HG03521 (cell line): ENCODE data around the gene PCBP3.

Experiments
- ATAC-seq: cut with Tn5 transposase; IDR thresholded peaks from one replicate; pipeline ENCODE4 v1.9.1; 2021; ENCODE audit warnings: mild to moderate bottlenecking, moderate library complexity; ENCODE audit not compliant: unreplicated experiment

The PCBP3 gene

DNA sequence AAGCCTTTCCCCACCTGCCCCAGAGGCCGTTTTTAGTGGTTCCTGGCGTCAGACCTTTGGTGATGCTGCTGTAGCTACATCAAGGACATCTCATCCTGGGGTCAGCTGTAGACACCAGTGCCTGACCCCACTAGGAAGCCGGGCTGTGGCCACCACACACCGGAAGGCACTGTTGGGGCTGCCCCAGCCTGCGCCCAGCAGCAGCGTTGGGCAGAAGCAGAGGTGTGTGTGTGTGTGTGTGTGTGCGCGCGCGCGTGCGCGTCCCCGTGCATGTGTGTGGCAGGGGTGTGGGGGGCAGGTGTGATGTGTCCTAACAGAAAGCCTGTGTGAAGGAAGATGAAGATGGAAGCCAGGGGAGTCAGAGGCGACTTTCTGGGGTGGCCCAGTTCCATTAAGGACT, 276.1 kb downstream of the PCBP3 start:
- no peak for ATAC-seq

- ATAC-seq, result no peak
Measured at GRCh38 chr21:45920824-45921600, 277.5 kb downstream of the PCBP3 start.

DNA sequence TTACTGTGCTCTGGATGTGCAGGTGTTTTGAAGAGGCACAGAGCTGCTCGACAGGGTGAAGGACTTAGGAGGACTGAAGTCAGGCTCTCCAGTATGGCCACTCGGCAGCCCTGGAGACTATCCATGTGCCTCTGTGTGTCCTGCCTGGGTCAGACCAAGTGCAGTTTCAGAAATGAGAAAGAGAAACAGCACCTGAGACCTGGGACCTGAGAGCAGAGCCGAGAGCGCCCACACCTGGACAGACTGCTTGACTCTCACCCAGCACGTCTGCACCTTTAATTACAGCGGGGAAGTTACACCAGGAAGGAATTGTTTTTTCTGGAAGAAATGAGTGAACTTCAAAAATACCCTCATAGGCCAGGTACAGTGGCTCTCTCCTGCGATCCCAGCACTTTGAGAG, 278.4 kb downstream of the PCBP3 start:
- ATAC-seq, result no peak

- no peak for ATAC-seq
Measured at GRCh38 chr21:45922648-45923047, 279.1 kb downstream of the PCBP3 start.

DNA sequence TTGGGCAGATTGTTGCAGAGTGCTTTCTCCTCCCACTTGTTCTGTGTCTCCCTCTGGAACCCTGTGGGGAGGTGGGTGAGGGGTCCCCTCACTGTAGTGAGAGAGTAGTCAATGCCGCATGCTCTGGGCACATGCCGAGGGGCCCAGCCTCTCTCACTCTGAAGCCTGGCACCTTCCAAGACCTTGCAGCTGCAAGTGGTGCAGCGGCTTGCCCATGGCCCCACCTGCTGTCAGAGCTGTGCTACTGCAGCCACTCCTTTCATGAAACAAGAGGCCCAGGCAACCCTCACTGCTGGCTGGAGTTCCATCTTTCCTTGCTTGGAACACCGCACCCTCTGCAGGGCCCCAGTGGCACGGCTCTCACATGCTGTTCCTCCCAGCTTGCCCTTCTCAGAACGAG, 279.6 kb downstream of the PCBP3 start:
- ATAC-seq, result no peak

DNA sequence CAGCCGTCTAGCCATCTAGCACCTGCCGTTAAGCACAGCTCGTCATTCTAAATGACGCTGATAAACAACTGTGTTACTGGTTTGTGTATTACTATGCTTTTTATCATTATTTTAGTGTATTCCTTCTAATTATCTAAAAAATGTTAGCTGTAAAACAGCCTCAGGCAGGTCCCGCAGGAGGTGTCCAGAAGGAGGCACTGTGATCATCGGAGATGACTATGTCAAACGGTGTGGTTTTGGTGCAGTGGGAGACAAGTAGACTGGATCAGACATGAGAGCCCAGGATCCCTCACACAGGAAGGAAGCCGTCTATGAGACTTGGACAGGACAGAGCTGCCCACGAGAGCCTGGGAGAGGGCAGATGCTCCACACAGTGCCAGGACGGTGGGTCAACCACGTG, 282.8 kb downstream of the PCBP3 start:
- ATAC-seq, result no peak

DNA sequence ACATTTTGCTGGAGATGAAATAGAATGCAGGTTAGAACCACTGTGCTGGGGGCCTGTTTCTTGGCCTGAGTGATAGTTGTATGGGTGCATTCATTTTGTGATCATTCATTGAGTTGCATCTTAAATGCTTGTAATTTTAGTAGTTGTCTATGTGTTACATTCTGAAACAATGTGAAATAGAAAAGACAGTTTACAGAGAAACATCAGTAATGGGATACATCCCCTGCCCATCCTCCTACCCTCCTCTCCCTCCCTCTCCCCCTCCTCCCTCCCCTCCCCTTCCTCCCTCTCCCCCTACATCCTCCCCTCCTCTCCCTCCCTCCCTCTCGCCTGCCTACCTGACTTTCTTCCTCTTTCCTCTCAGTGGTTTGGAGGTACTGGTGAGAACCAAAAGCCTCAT, 283.5 kb downstream of the PCBP3 start:
- ATAC-seq, result no peak

- no peak for ATAC-seq
Measured at GRCh38 chr21:45927851-45928850, 284.6 kb downstream of the PCBP3 start.

DNA sequence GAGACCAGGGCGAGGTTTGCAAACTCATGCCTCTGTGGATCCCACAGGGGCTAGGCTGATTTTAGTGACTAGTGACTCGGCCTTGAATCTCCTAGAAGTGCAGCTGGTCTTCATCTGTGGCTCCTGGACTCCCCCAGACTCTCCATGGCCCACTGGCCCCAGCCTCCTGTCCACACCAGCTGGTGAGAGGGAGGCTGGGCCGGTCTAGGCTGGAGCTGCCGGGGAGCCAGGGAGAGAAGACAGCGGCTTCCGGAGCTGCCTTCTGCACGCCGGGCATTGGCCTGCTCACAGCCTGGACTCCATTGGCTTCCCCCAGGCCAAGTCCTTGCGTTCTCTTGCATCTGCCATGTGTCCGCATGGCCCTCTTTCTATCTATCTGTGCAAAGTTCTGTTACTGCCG, 285.9 kb downstream of the PCBP3 start:
- no peak for ATAC-seq

DNA sequence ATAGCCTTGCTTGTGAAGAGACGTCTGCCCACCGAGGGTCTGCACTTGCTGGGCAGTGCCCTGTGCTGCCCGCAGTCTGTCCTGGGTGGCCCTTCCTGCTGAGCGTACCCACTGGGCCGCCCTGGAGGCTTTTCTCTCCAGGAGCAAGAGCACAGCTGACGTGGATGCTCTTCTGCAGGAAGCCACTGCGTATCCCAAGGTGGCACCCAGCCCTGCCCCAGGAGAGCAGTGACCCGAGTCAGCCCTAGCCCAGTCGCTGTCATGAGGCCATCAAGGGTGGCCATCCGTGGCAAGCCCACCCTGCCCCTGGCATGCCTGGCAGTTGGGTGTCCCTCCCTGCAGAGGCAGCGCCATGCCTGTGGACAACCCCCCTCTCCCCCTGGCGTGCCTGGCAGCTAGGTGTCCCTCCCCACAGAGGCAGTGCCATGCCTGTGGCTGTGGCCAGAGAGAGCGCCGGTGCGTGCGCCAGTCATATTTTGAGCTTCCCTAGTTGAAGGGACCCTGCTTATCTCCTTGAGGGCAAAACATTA, 286.8 kb downstream of the PCBP3 start:
- ATAC-seq, result no peak

DNA sequence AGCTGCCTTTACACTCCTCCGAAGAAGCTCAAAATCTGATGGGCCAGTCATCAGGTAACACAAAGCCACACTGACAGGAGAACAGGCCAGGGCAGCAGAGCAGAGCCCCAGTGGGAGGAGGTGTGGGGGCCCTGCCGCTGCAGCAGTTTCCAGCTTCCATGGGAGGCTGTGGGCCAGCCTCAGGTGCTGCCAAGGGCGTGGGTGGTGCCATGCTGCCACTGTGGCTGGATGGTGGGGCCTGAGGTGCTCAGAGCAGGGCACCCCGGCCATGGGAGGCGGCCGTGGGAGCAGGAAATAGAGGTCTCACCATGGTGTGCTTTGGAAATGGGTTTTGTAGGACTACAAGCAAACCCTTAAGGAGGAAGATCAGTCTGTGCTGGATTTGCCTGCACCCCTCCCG, 287.3 kb downstream of the PCBP3 start:
- ATAC-seq, result no peak

GRCh38 chr21:45931397-45931969, 288.0 kb downstream of the PCBP3 start:
- no peak for ATAC-seq

DNA sequence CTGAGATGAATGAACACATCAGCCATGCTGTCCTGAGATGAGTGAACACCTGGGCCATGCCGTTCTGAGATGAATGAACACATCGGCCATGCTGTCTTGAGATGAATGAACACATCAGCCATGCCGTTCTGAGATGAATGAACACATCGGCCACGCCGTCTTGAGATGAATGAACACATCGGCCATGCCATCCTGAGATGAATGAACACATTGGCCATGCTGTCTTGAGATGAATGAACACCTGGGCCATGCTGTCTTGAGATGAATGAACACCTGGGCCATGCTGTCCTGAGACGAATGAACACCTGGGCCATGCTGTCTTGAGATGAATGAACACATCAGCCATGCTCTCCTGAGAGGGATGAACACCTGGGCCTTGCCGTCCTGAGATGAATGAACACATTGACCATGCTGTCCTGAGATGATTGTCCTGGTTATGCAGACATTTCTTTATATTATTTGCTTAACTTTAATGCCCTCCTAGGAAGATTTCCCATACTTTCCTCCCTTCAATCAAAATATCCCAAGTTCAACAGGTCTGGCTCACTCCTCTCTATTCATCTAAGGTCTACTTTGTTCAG, 289.5 kb downstream of the PCBP3 start:
- ATAC-seq, result no peak

- no peak for ATAC-seq
Measured at GRCh38 chr21:45934085-45934484, 290.6 kb downstream of the PCBP3 start.

GRCh38 chr21:45934554-45934953, 291.0 kb downstream of the PCBP3 start:
- no peak for ATAC-seq

DNA sequence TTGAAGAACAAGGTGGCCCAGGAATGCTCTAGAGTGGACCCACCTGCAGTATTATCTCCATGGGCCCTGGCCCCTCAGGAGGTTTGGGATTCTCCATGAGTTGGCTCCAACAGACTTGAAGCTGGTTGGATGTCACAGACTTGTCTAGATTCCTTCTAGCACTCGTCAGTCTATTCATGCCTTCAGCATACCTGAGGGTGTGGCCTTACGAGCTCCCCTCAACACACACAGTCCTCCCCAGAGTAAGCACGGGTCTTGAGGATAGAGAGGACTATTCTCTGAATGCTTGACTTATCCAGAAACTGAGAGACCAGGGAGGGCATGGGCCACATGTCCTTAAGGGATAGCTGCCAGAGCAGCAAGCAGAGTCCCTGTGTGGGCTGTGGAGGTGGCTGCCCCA, 292.1 kb downstream of the PCBP3 start:
- no peak for ATAC-seq

DNA sequence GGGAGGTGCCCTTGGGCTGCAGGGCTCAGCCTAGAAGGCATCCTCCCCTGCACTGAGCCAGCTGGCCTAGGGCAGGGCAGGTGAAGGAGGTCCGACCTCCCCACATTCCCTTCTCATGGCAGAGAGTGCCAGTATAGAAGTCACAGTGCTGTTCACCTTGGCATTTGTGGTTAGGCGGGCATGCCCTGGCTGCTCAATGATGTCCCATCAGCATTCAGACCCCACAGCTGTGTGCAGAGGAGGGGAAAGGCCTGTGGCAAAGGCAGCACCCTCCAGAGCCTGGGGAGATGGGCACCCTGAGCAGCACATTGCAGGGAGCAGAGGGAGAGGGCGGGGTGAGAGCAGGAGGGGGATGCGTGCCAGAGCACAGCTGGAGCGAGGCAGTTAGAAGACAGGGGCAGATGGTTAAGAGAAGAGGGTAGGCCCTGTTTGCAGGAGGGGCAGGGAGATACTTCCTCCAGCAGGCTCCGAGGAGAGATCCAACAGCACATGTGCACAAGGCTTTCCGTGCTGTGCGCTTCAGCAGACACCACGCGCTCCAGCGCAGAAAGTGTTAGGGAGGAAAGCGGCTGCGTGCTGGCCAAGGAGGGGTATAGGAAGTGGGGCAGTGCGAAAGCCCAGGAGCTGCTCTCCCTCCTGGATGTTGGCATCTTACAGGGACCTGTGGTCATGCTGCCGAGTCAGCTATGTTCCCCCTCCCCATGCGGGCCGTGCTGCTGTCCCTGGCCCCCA, 294.4 kb downstream of the PCBP3 start:
- no peak for ATAC-seq

DNA sequence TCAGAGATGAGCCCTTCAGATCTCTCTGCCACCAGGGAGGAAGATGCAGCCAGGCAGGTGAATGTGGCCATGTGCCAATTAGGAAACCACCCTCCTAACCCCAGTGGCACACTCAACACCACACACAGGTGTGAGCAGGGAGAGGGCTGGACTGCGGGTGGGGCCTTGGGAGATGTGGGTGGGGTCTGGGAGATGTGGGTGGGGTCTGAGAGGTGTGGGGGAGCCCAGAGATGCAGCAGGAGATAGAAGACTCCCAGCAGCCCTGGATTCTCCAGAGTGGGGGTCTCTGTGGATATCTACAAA, 294.9 kb downstream of the PCBP3 start:
- ATAC-seq, result no peak

- ATAC-seq, result no peak
Measured at GRCh38 chr21:45938811-45939520, 295.4 kb downstream of the PCBP3 start.

DNA sequence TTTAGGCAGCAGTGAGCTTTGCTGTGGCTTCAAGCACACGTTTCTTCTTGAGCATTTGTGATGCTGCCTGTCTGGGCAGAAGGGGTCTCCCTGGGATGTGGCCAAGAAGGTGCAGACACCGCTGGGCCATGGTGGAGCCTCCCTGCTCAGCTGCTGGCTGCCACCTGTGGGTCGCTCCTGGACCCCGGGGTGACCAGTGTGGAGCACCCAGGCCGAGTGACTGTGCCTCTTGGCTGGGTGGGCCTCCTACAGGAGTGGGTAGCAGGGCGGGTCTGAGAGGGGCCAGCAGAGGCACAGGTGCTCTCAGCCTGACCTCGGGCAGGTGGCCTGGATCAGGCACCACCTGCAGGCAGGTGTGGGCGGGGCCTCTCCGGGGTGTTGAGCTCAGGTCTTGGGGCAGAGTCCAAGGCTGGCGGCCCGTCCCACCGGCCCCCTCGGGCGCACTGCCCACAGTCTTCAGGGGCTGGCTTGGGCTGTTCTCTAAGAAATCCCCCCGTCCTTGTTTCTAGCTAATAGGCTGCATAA, 296.1 kb downstream of the PCBP3 start:
- no peak for ATAC-seq
